K562 (cell line): ENCODE results near the gene SMG9. TPM values are rescaled to one million over a fixed set of nuclear protein-coding genes. Genes with fewer than 3 reads are reported as not detected.

Experiments
- BHLHE40 ChIP-seq: IDR thresholded peaks from 2 replicates; pipeline ENCODE4 v1.6.1; 2011; ENCODE audit warnings: low read length, improper control_type of control experiment
- CREB1 ChIP-seq, 2 experiments: sonication (generic) in 1 of 2; formaldehyde crosslinking in 1 of 2; IDR thresholded peaks; 2 replicates each; pipeline versions ENCODE4 v1.6.1 to v1.8.0; 2012 to 2022; ENCODE audit warnings: inconsistent platforms in 1 of 2, mild to moderate bottlenecking in 1 of 2, missing genetic modification reagents in 1 of 2, moderate library complexity in 1 of 2
- CTBP1 ChIP-seq: fragments of 450-650 bp; IDR thresholded peaks from 2 replicates; pipeline ENCODE4 v1.6.1; 2016; ENCODE audit warnings: borderline replicate concordance
- E2F1 ChIP-seq: sonication (generic); formaldehyde crosslinking; IDR thresholded peaks from 2 replicates; pipeline ENCODE4 v1.8.1; 2023; ENCODE audit warnings: mild to moderate bottlenecking, missing genetic modification reagents, moderate library complexity
- ELF1 ChIP-seq: fragments of 200-800 bp; sonication (Bioruptor generic); IDR thresholded peaks from 2 replicates; pipeline ENCODE4 v1.6.1; 2016; ENCODE audit warnings: missing genetic modification characterization, missing compliant biosample characterization
- FUS ChIP-seq: fragments of 200-400 bp; formaldehyde crosslinking; optimal IDR thresholded peaks from 2 replicates; pipeline ENCODE3; 2017; ENCODE audit warnings: low read depth, low read length
- GATAD2A ChIP-seq: fragments of 450-650 bp; IDR thresholded peaks from 2 replicates; pipeline ENCODE4 v1.6.1; 2017
- JUND ChIP-seq, 2 experiments: IDR thresholded peaks; 2 replicates in 1 of 2; 3 replicates in 1 of 2; pipeline ENCODE4 v1.6.1; 2011; ENCODE audit warnings: borderline replicate concordance in 2 of 2, low read depth in 2 of 2, low read length in 2 of 2, improper control_type of control experiment in 1 of 2, missing biosample characterization in 1 of 2, missing genetic modification characterization in 1 of 2, missing genetic modification reagents in 1 of 2
- MAZ ChIP-seq, 2 experiments: fragments of 450-650 bp in 1 of 2; sonication (generic) in 1 of 2; formaldehyde crosslinking; IDR thresholded peaks in 1 of 2; conservative IDR thresholded peaks in 1 of 2; 2 replicates each; pipeline versions ENCODE4 v1.4.0 to v1.5.0; 2020; ENCODE audit warnings: mild to moderate bottlenecking in 1 of 2, missing genetic modification reagents in 1 of 2
- MLLT1 ChIP-seq, 2 experiments: fragments of 450-650 bp; IDR thresholded peaks; 2 replicates each; pipeline ENCODE4 v1.6.1; 2016
- NR4A1 ChIP-seq, 2 experiments: fragments of 250-450 bp in 1 of 2; fragments of 450-650 bp in 1 of 2; sonication (Bioruptor Pico) in 1 of 2; IDR thresholded peaks; 2 replicates each; pipeline versions ENCODE4 v1.4.0 to v1.6.1; 2016 to 2020; ENCODE audit warnings: mild to moderate bottlenecking in 2 of 2, missing compliant biosample characterization in 1 of 2, missing genetic modification characterization in 1 of 2, moderate library complexity in 1 of 2
- PCBP1 ChIP-seq: fragments of 200-400 bp; formaldehyde crosslinking; IDR thresholded peaks from 2 replicates; pipeline ENCODE4 v1.6.1; 2018; ENCODE audit warnings: mild to moderate bottlenecking, low read depth, low read length; ENCODE audit not compliant: poor library complexity, severe bottlenecking
- POLR2G ChIP-seq: fragments of 200-400 bp; formaldehyde crosslinking; IDR thresholded peaks from 2 replicates; pipeline ENCODE4 v1.6.1; 2017; ENCODE audit warnings: low read depth, mild to moderate bottlenecking, antibody characterized with exemption, low read length, moderate library complexity
- RCOR1 ChIP-seq, 2 experiments: IDR thresholded peaks; 2 replicates each; pipeline ENCODE4 v1.6.1; 2012; ENCODE audit warnings: low read depth in 2 of 2, low read length in 2 of 2, borderline replicate concordance in 1 of 2, improper control_type of control experiment in 1 of 2
- TEAD4 ChIP-seq, 2 experiments: sonication (generic) in 1 of 2; formaldehyde crosslinking in 1 of 2; IDR thresholded peaks; 2 replicates each; pipeline versions ENCODE4 v1.6.1 to v1.8.0; 2012 to 2022; ENCODE audit warnings: borderline replicate concordance in 1 of 2, inconsistent platforms in 1 of 2, low read length in 1 of 2, mild to moderate bottlenecking in 1 of 2, missing genetic modification reagents in 1 of 2
- TGIF2 ChIP-seq: sonication (generic); formaldehyde crosslinking; IDR thresholded peaks from 2 replicates; pipeline ENCODE4 v1.8.1; 2022; ENCODE audit warnings: mild to moderate bottlenecking, missing genetic modification reagents, moderate library complexity
- ZBTB17 ChIP-seq: fragments of 450-650 bp; formaldehyde crosslinking; IDR thresholded peaks from 2 replicates; pipeline ENCODE4 v1.4.0; 2020; ENCODE audit warnings: mild to moderate bottlenecking
- ZFP36 ChIP-seq: fragments of 150-350 bp; IDR thresholded peaks from 2 replicates; pipeline ENCODE4 v1.6.1; 2018; ENCODE audit warnings: low read length, low read depth; ENCODE audit not compliant: partially characterized antibody
- ZNF263 ChIP-seq: sonication (generic); formaldehyde crosslinking; IDR thresholded peaks from 2 replicates; pipeline ENCODE4 v1.8.0; 2022; ENCODE audit warnings: mild to moderate bottlenecking, missing genetic modification reagents, borderline replicate concordance
- polyA plus RNA-seq, 8 experiments: library from polyadenylated mRNA; depleted of rRNA in 4 of 8; stranded (reverse) in 5 of 8; unstranded in 3 of 8; fragments of >200 nt; fragmentation: Nextera tagmentation in 2 of 8; fragmentation: Illumina TruSeq in 1 of 8; extraction: Ambion mirVana in 2 of 8; extraction: Trizol in 1 of 8; gene quantifications; 2 replicates each; pipeline versions ENCODE4 v1.2.1 to v1.2.3, GENCODE V29; 2011 to 2014; ENCODE audit warnings: inconsistent platforms in 1 of 8, missing spikeins in 1 of 8
- total RNA-seq, 7 experiments: library from RNA; depleted of rRNA in 6 of 7; stranded (reverse); fragments of >200 nt in 6 of 7; fragmentation: Illumina TruSeq in 2 of 7; extraction: Trizol in 2 of 7; gene quantifications; 2 replicates each; pipeline versions ENCODE4 v1.2.1 to v1.2.3, GENCODE V29; 2011 to 2021; ENCODE audit warnings: low replicate concordance in 1 of 7
- TF ChIP-seq, protein P1 (sequence below), 2 experiments: fragments of 200-800 bp in 1 of 2; sonication (Bioruptor generic) in 1 of 2; sonication (generic) in 1 of 2; formaldehyde crosslinking in 1 of 2; IDR thresholded peaks in 1 of 2; conservative IDR thresholded peaks in 1 of 2; 2 replicates each; pipeline versions ENCODE4 v1.5.0 to v1.6.1; 2016 to 2020; ENCODE audit warnings: missing compliant biosample characterization in 1 of 2, missing genetic modification characterization in 1 of 2, missing genetic modification reagents in 1 of 2

Gene SMG9
- total and polyA plus RNA-seq, 9 of the 15 experiments (the other 6 are each of a cell fraction or from before 2014, with no cell fraction given) = 1.7 to 79.7 (median 40.2) TPM

DNA sequence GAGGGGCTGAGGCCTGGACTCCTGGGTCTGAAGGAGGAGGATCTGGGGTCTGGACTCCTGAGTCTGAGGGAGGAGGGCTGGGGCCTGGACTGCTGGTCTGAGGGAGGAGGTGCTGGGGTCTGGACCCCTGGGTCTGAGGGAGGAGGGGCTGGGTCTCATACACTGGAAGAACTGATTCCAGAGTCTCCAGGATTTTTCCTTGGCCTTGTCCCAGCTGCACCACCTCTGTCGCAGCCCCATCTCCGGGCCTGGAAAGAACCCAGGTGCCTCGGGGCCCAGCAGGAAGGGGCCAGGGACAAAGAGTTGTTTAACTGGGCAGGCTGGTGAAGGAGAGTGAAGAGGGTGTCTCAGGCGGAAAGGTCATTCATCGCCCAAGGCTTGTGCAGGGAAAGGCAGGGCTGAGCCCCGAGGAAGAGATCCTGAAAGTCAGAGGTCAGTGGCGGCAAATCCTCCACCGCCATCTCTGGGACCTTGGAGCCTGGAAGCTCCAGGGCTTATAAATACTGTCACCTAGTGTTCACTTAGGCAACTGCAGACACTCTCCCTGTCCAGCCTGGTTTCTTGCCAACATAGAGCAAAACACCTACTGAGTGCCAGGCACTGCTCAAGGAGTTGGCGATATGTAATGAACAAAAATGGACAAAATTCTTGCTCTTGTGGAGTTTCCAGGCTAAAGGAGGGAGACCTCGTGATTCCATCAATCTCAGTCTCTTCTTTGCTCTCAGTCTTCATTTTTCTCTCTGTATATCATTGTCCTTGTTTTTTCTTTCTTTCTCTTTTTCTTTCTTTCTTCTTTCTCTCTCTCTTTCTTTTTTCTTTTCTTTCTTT lies 30.4 kb upstream of the SMG9 start (continued):
- TF ChIP-seq JUND (IDR thresholded peaks at IDR 0.05; ENCODE audit: borderline replicate concordance, low read depth, low read length) = peak; percentile 53; the same call in 1 of the 2 replicates
- peak; percentile 58; the same call in 1 of the 3 replicates for TF ChIP-seq JUND (tag; IDR thresholded peaks at IDR 0.05; ENCODE audit: borderline replicate concordance, low read depth, low read length)
- peak in 1 of 2 experiments; percentile 66; a peak in 2 of 4 replicates for TF ChIP-seq RCOR1 (IDR thresholded peaks at IDR 0.05; ENCODE audit: borderline replicate concordance in 1 of 2, low read depth in 2 of 2, low read length in 2 of 2)
- no peak for TF ChIP-seq PCBP1
- TF ChIP-seq BHLHE40 = 0 out of 2 replicates have a peak, but pooled peaks have one; percentile 17
- 0 out of 2 replicates have a peak, but pooled peaks have one; percentile 46 for TF ChIP-seq GATAD2A
- no peak for TF ChIP-seq NR4A1 (CRISPR knock-in tag; IDR thresholded peaks at IDR 0.05)
- TF ChIP-seq NR4A1 (tag; IDR thresholded peaks at IDR 0.05) = peak; percentile 79
- TF ChIP-seq TEAD4 (IDR thresholded peaks at IDR 0.05; ENCODE audit: low read length) = 0 out of 2 replicates have a peak, but pooled peaks have one; percentile 18
- no peak for TF ChIP-seq TEAD4 (CRISPR knock-in tag; IDR thresholded peaks at IDR 0.05; ENCODE audit: borderline replicate concordance)
- TF ChIP-seq TGIF2 = no peak
- TF ChIP-seq ZFP36 = peak; percentile 83
- no peak for TF ChIP-seq FUS
- peak; percentile 8 to 37; a peak in 1 of 4 replicates for TF ChIP-seq MLLT1 (IDR thresholded peaks at IDR 0.05)
- peak; percentile 37; the same call in 1 of the 2 replicates for TF ChIP-seq ZNF263 (CRISPR knock-in tag)
- no peak for TF ChIP-seq ELF1 (tag)
- no peak for TF ChIP-seq CREB1 (IDR thresholded peaks at IDR 0.05)
- peak; percentile 18; the same call in 1 of the 2 replicates for TF ChIP-seq CREB1 (CRISPR knock-in tag; IDR thresholded peaks at IDR 0.05)
- TF ChIP-seq, protein P1, sequence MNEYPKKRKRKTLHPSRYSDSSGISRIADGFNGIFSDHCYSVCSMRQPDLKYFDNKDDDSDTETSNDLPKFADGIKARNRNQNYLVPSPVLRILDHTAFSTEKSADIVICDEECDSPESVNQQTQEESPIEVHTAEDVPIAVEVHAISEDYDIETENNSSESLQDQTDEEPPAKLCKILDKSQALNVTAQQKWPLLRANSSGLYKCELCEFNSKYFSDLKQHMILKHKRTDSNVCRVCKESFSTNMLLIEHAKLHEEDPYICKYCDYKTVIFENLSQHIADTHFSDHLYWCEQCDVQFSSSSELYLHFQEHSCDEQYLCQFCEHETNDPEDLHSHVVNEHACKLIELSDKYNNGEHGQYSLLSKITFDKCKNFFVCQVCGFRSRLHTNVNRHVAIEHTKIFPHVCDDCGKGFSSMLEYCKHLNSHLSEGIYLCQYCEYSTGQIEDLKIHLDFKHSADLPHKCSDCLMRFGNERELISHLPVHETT (CRISPR knock-in tag; conservative IDR thresholded peaks at IDR 0.05 in 1 of 2, IDR thresholded peaks at IDR 0.05 in 1 of 2) = peak in 1 of 2 experiments; percentile 59; a peak in 1 of 4 replicates
- TF ChIP-seq ZBTB17 (CRISPR knock-in tag) = peak; percentile 63
- TF ChIP-seq MAZ (CRISPR knock-in tag; conservative IDR thresholded peaks at IDR 0.05 in 1 of 2, IDR thresholded peaks at IDR 0.05 in 1 of 2) = peak in 1 of 2 experiments; percentile 52; a peak in 1 of 4 replicates
- 0 out of 2 replicates have a peak, but pooled peaks have one; percentile 52 for TF ChIP-seq E2F1 (CRISPR knock-in tag)
- TF ChIP-seq CTBP1 = peak; percentile 54; the same call in 1 of the 2 replicates
- 0 out of 2 replicates have a peak, but pooled peaks have one; percentile 37 for TF ChIP-seq POLR2G
